ENCODE measurements around the gene DDX4.

DNA sequence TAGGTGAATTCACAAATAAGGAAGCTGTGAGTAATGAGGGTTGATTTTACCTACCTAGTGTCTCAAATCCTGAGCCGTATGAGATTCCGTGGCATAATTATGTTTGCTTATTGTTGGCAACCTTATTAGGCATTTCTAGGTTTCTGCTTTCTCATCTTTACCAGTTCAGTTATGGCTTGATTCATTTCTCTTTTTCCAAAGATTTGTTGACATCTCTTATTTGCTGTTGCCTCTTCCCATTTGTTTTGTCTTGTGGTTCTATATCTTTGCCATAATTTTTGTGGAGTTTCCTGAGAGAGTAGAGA is 113.8 kb downstream of the DDX4 start:
- TF ChIP-seq, protein P1, sequence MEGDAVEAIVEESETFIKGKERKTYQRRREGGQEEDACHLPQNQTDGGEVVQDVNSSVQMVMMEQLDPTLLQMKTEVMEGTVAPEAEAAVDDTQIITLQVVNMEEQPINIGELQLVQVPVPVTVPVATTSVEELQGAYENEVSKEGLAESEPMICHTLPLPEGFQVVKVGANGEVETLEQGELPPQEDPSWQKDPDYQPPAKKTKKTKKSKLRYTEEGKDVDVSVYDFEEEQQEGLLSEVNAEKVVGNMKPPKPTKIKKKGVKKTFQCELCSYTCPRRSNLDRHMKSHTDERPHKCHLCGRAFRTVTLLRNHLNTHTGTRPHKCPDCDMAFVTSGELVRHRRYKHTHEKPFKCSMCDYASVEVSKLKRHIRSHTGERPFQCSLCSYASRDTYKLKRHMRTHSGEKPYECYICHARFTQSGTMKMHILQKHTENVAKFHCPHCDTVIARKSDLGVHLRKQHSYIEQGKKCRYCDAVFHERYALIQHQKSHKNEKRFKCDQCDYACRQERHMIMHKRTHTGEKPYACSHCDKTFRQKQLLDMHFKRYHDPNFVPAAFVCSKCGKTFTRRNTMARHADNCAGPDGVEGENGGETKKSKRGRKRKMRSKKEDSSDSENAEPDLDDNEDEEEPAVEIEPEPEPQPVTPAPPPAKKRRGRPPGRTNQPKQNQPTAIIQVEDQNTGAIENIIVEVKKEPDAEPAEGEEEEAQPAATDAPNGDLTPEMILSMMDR (IDR thresholded peaks at IDR 0.05), result no peak
- no peak for TF ChIP-seq EP300 (IDR thresholded peaks at IDR 0.05)

Data from tibial nerve (tissue), 4 donors.